GM19395 (cell line): ENCODE results near the gene ZFR.
"Not testable (repeated sequence)": the region's sequence is repeated elsewhere in the genome, so short reads cannot be mapped to it uniquely, and the experiment has no call there.

Experiments used
- ATAC-seq: cut with Tn5 transposase; IDR thresholded peaks from one replicate; pipeline ENCODE4 v1.9.1; 2021; ENCODE audit warnings: mild to moderate bottlenecking, moderate library complexity; ENCODE audit not compliant: unreplicated experiment

The ZFR gene

GRCh38 chr5:32453916-32454315 is 9.4 kb upstream of the ZFR start:
- ATAC-seq, result no peak

DNA sequence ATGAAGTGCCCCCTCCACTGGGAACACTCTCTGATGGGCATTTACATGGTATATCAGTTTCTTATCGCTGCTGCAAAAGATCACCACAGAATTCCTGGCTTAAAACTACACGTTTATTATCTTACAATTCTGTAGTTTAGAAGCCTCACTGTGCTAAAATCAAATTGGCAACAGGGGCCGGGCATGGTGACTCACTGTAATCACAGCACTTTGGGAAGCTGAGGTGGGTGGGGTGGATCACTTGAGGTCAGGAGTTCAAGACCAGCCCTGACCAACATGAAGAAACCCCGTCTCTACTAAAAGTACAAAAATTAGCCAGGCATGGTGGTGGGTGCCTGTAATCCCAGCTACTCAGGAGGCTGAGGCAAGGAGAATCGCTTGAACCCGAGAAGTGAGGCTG is 7.8 kb upstream of the ZFR start:
- ATAC-seq, result not testable (repeated sequence)

DNA sequence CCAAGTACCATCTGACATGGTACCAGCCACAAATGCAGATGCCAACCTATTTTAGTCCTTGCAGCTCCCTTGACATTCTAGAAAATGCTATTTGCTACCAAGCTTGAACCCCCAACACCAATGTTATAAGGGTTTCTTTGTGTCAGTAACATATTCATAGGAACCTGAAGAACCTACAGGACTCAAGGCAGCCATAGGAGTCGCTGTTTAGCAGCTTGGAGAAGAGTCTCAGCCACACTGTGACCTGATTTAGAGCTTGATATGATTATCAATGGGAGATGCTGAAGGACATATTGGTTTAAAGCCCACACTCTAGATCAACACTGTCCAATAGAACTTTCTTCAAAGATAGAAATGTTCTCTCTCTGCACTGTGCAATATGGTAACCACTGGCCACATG is 6.4 kb upstream of the ZFR start:
- ATAC-seq, result no peak

DNA sequence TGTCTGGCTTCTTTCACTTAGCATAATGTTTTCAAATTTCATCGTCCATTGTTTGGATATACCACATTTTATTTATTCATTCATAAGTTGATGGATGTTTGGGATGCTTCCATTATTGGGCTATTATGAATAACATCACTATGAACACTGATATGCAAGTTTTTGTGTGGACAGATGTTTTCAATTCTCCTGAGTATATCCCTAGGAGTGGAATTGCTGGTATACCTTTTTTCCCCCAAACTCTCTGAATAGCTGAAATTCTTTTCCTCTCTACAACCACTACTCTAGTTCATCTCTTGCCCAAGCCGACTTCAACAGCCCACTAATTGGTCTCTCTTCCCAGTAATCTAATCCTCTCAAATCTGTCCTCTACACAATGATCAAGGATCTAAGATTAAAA is 4.7 kb upstream of the ZFR start:
- ATAC-seq, result no peak

GRCh38 chr5:32446630-32447029 is 2.1 kb upstream of the ZFR start:
- ATAC-seq, result no peak

- no peak for ATAC-seq
Measured at GRCh38 chr5:32445831-32446614, 1.5 kb upstream of the ZFR start.

DNA sequence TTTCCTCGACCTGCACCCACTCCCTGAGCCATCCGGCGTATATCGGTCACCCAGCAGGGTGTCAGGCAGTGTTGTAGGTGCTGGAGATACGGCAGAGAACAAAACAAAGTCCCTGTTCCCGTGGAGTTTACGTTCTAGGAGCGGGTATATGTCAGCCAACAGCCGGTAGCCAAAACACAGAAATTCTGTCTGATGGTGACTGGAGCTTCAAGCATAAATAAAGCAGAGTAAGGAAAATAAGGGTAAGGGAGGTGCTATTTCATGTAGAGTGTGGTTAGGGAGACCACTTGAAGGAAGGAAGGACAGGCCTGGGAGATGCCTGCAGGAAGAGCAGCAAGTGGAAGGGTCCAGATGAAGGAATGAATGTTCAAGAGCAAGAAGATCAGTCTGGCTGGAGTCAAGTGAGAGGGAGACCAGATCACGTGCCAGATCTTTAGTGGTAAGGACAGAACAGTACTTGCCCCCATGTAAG is 783 bp upstream of the ZFR start:
- ATAC-seq, result no peak

- peak; percentile 41 for ATAC-seq
Measured at GRCh38 chr5:32443541-32444430, 754 bp downstream of the ZFR start.

DNA sequence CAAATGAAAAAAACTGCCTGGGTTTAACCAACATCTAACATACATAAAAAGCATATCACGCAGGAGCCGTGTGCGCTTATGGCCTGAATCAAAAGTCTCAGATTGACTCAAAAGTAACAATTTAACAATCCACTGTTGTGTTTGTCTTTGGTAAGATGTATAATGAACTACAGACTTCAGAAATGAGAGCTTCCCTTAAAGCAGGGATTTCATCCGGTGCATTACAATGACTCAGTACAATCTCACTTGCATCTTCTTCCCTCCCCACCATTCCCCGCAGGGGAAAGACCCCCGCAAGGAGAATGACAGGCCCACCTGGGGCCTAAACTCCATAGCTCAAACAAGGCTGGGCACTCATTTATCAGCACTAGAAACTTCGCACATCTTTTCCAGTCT is 1.4 kb downstream of the ZFR start:
- peak; percentile 40 for ATAC-seq

DNA sequence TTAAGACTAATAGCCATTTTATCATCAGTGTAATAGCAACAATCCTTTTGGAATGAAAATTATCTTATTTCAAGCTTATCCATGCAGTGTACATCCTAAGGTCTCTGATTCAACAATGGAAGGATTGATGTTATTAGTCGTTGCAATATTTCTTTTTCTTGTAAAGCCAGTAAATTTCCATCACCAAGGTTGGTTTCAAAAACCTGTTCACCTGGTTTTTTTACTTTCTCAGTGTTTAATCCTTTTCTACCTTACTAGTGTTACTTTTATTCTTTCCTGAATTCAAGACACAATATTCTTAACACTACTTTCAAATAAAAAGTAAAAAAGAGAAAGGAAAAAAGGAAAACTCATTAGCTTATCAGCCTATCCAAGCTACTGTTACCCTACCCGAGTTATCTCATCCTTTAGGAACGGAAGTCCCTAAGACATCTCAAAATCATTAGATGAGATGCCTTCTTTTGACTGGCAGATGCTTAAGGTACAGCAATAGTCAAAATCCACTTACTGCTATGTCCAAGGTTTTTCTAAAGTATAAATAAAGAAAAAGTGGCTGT is 5.4 kb downstream of the ZFR start:
- no peak for ATAC-seq

- ATAC-seq, result no peak
Measured at GRCh38 chr5:32436553-32437242, 7.8 kb downstream of the ZFR start.

GRCh38 chr5:32435383-32435782 is 9.2 kb downstream of the ZFR start:
- ATAC-seq, result no peak

GRCh38 chr5:32434221-32434620 is 10.3 kb downstream of the ZFR start:
- ATAC-seq, result no peak

GRCh38 chr5:32432633-32433032 is 11.9 kb downstream of the ZFR start:
- no peak for ATAC-seq

GRCh38 chr5:32430825-32431224 is 13.7 kb downstream of the ZFR start:
- not testable (repeated sequence) for ATAC-seq

- no peak for ATAC-seq
Measured at GRCh38 chr5:32428426-32428825, 16.1 kb downstream of the ZFR start.

DNA sequence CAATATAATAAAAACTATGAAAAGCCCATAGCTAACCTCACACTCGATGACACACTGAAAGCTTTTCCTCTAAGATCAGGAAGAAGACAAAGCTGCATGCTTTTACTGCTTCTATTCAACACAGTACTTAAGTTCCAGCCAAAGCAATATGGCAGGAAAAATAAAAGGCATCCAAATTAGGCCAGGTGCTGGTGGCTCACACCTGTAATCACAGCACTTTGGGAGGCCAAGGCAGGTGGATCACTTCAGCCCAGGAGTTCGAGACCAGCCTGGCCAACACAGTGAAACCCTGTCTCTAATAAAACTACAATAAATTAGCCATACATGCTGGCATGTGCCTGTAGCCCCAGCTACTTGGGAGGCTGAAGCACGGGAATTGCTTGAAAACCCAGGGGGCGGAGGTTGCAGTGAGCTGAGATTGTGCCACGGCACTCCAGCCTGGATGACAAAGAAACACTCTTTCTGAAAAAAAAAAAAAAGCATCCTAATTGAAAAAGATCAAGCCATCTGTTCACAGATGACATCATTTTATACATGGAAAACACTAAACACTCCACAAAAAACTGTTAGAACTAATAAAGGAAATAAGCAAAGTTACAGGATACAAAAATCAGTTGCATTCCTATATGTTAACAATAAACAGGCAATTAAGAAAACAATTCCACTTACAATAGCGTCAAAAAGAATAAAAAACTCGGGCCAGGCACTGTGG is 17.9 kb downstream of the ZFR start:
- ATAC-seq, result no peak

DNA sequence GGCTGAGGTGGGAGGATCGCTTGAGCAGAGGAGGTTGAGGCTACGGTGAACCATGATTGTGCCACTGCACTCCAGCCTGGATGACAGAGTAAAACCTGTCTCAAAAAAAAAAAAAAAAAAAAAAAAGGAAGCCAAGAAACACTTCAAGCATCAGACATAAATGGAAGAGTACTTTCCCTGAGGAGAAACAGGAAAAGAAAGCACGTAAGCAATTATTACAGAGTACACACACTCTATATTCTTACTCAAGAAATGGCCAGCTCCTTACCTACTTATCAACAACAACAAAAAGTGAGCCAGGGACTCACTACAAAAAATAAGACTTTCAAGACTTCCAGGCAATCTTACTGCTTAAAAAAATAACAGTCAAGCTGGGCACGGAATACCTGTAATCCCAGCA is 21.8 kb downstream of the ZFR start:
- ATAC-seq, result no peak

- peak; percentile 54 for ATAC-seq
Measured at GRCh38 chr5:32421075-32421474, 23.5 kb downstream of the ZFR start.

DNA sequence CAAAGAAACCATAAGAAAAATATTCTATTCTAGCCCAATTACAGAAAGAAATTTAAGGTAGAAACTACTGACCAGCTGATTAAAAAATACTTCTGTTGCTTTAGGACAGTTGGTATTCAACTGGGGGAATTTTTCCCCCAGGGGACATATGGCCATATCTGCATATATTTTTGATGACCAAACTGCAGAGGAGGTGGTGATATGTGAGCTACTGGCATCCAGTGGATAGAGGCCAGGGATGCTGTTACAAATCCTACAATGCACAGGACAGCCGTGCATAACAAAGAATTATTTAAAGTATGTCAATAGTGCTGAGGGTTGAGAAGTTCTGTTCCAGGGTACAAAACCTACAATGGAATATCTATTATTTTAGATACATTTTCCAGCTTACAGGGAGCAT is 24.0 kb downstream of the ZFR start:
- ATAC-seq, result no peak
